A549 (cell line): ENCODE measurements around the gene GAPDHS. TPM values are rescaled to one million over a fixed set of nuclear protein-coding genes. Genes with fewer than 3 reads are reported as not detected.

Experiments used
- ATAC-seq, 2 experiments: fragments of 200-7000 bp in 1 of 2; fragments of >200 bp in 1 of 2; cut with Nextera tagmentation in 1 of 2; cut with Tn5 transposase in 1 of 2; 3 replicates each; pipeline versions ENCODE4 v1.8.0 to v1.9.1; 2018 to 2020; ENCODE audit warnings: mild to moderate bottlenecking in 1 of 2, moderate library complexity in 1 of 2
- CTCF ChIA-PET: fragments of 300-600 bp; sonication (Branson Sonifier 250); formaldehyde crosslinking; extraction: SDS; loops from one replicate; lab custom pipeline; 2021; ENCODE audit warnings: antibody characterized with exemption, inconsistent platforms; lab: Yijun Ruan, JAX
- POLR2A ChIA-PET: fragments of 350-600 bp; formaldehyde crosslinking; extraction: SDS; loops from one replicate; lab custom pipeline; 2021; ENCODE audit warnings: antibody characterized with exemption, inconsistent platforms; lab: Yijun Ruan, JAX
- DNase-seq, 2 experiments: peaks; one replicate each; pipeline versions ENCODE4 v3.0.0 to v3.0.0-alpha.2; 2011 to 2016; ENCODE audit warnings: low read depth in 1 of 2, low spot score in 1 of 2
- FAIRE-seq: peaks from 2 replicates; lab custom pipeline; 2011; peaks lifted over from hg19 to GRCh38; lab: Jason Lieb, UNC
- H3K27ac ChIP-seq, 2 experiments: fragments of >200 bp; sonication (Bioruptor Twin); formaldehyde crosslinking; 3 replicates each; pipeline ENCODE4 v1.5.1; 2016 to 2017
- H3K4me1 ChIP-seq: fragments of >200 bp; sonication (Bioruptor Twin); formaldehyde crosslinking; 3 replicates; pipeline ENCODE4 v1.6.1; 2016
- H3K4me2 ChIP-seq: fragments of >200 bp; sonication (Bioruptor Twin); formaldehyde crosslinking; 3 replicates; pipeline ENCODE4 v1.6.1; 2016
- H3K4me3 ChIP-seq: fragments of >200 bp; sonication (Bioruptor Twin); formaldehyde crosslinking; 3 replicates; pipeline ENCODE4 v1.5.1; 2016
- H3K9me3 ChIP-seq: fragments of >200 bp; sonication (Bioruptor Twin); formaldehyde crosslinking; 3 replicates; pipeline ENCODE4 v1.6.1; 2016
- CBX8 ChIP-seq: fragments of 200-600 bp; sonication (generic); IDR thresholded peaks from 2 replicates; pipeline ENCODE4 v1.6.1; 2016
- CEBPB ChIP-seq, 2 experiments: fragments of >200 bp in 1 of 2; sonication (Bioruptor Twin) in 1 of 2; formaldehyde crosslinking in 1 of 2; IDR thresholded peaks; 2 replicates each; pipeline ENCODE4 v1.6.1; 2012 to 2016
- E2F6 ChIP-seq: IDR thresholded peaks from 2 replicates; pipeline ENCODE4 v1.6.1; 2012; ENCODE audit warnings: low read depth, borderline replicate concordance
- HOXA7 ChIP-seq: fragments of 250-450 bp; sonication (Bioruptor Pico); IDR thresholded peaks from 2 replicates; pipeline ENCODE4 v1.5.0; 2020; ENCODE audit warnings: mild to moderate bottlenecking, moderate library complexity
- JUN ChIP-seq, 2 experiments: fragments of >200 bp; sonication (Bioruptor Twin); formaldehyde crosslinking; IDR thresholded peaks; 2 replicates in 1 of 2; 3 replicates in 1 of 2; pipeline ENCODE4 v1.6.1; 2016 to 2017
- MAZ ChIP-seq: fragments of 150-350 bp; IDR thresholded peaks from 2 replicates; pipeline ENCODE4 v1.6.1; 2014; ENCODE audit warnings: antibody characterized with exemption, low read depth, low read length, borderline replicate concordance
- MYC ChIP-seq: IDR thresholded peaks from 2 replicates; pipeline ENCODE4 v1.6.1; 2012; ENCODE audit warnings: mild to moderate bottlenecking, inconsistent platforms, low read length, improper control_type of control experiment, borderline replicate concordance
- NR3C1 ChIP-seq: fragments of >200 bp; sonication (Bioruptor Twin); formaldehyde crosslinking; IDR thresholded peaks from 3 replicates; pipeline ENCODE4 v1.6.1; 2017
- RAD21 ChIP-seq, 2 experiments: fragments of >200 bp in 1 of 2; sonication (Bioruptor Twin) in 1 of 2; formaldehyde crosslinking in 1 of 2; IDR thresholded peaks in 1 of 2; conservative IDR thresholded peaks in 1 of 2; 2 replicates in 1 of 2; 3 replicates in 1 of 2; pipeline ENCODE4 v1.6.1; 2012 to 2018; ENCODE audit warnings: inconsistent platforms in 1 of 2
- RARB ChIP-seq: fragments of 250-450 bp; sonication (Bioruptor Pico); IDR thresholded peaks from 2 replicates; pipeline ENCODE4 v1.8.0; 2021; ENCODE audit warnings: mild to moderate bottlenecking, moderate library complexity
- RFX5 ChIP-seq: fragments of 450-650 bp; IDR thresholded peaks from 2 replicates; pipeline ENCODE4 v1.7.1; 2014; ENCODE audit warnings: antibody characterized with exemption, mild to moderate bottlenecking, moderate library complexity
- ZFP36 ChIP-seq: fragments of 450-650 bp; IDR thresholded peaks from 2 replicates; pipeline ENCODE4 v1.6.1; 2014; ENCODE audit warnings: borderline replicate concordance; ENCODE audit not compliant: partially characterized antibody
- ZNF302 ChIP-seq: fragments of 250-450 bp; sonication (Bioruptor Pico); IDR thresholded peaks from 2 replicates; pipeline ENCODE4 v1.9.0; 2021; ENCODE audit warnings: inconsistent platforms, mild to moderate bottlenecking, moderate library complexity
- WGBS: methylation state at CpG from one replicate; pipeline ENCODE4 v1.1.6; 2017; ENCODE audit errors: missing lambda C conversion rate; 5-methylcytosine and 5-hydroxymethylcytosine counted together
- polyA minus RNA-seq: library from RNA; depleted of rRNA, polyadenylated mRNA; stranded (reverse); fragments of >200 nt; gene quantifications from 2 replicates; pipeline ENCODE4 v1.2.3, GENCODE V29; 2011; rRNA and poly(A)+ RNA removed
- polyA plus RNA-seq, 4 experiments: library from polyadenylated mRNA; depleted of rRNA in 3 of 4; stranded (reverse); fragments of >200 nt; fragmentation: RNase III in 1 of 4; extraction: RNeasy Plus Mini Kit Qiagen cat#74134 plus additional on column Dnase treatment in 1 of 4; gene quantifications; 2 replicates in 3 of 4; 3 replicates in 1 of 4; pipeline ENCODE4 v1.2.3, GENCODE V29; 2011 to 2017
- TF ChIP-seq, protein P1 (sequence below): IDR thresholded peaks from 2 replicates; pipeline ENCODE4 v1.6.1; 2012

Gene GAPDHS
- polyA plus RNA-seq (2011; rRNA removed): not detected in 2 replicates
- polyA plus RNA-seq (2012; cell fraction: cytosol; rRNA removed): 0.03 TPM in 1 of 2 replicates, not detected in the other
- polyA plus RNA-seq (2012; cell fraction: nucleus; rRNA removed): not detected in 2 replicates
- polyA plus RNA-seq (2017; fragmentation: RNase III; extraction: RNeasy Plus Mini Kit Qiagen cat#74134 plus additional on column Dnase treatment): not detected in 3 replicates
- polyA minus RNA-seq: not detected in 2 replicates

GRCh38 chr19:35533201-35533821 lies at the start of gene GAPDHS:
Gene GAPDHS (plus strand): TSS chr19:35533456. CDS start chr19:35533528, 72 bp downstream.
- 0 out of 6 replicates have a peak within 1 kb of the TSS, but pooled peaks of 1 of the 2 experiments have one; percentile 4 for H3K27ac ChIP-seq
- ChIA-PET CTCF (interaction anchor here (1.1 to 2.8 kb wide), 3 partner anchors 9 to 23 kb away, joined by 3 to 24 read pairs (median 4); no protein-coding TSS in a partner anchor), POLR2A (interaction anchor here (0.6 kb wide), 1 partner anchor 24 kb away, joined by 3 read pairs; no protein-coding TSS in a partner anchor)
- ATAC-seq (peak; percentile 9 to 12; a peak in 5 of 6 replicates), DNase-seq (no peak)
- WGBS: 63% methylated on average over 39 of the region's 39 CpGs
- TF ChIP-seq JUN (IDR thresholded peaks at IDR 0.05): 0 out of 5 replicates have a peak, but pooled peaks of 1 of the 2 experiments have one; percentile 10
- TF ChIP-seq E2F6: no peak
- 0 out of 2 replicates have a peak, but pooled peaks have one; percentile 30 for TF ChIP-seq RFX5
- TF ChIP-seq, all 56 proteins: peak for 2
- H3K4me2 ChIP-seq: peak within 1 kb of the TSS; percentile 55
- no peak within 1 kb of the TSS for H3K4me3 ChIP-seq
- H3K4me1 ChIP-seq: peaks cover 12% of the 10 kb centered on the region
- H3K9me3 ChIP-seq: no peaks in the 10 kb centered on the region
- FAIRE-seq: no peak

DNA sequence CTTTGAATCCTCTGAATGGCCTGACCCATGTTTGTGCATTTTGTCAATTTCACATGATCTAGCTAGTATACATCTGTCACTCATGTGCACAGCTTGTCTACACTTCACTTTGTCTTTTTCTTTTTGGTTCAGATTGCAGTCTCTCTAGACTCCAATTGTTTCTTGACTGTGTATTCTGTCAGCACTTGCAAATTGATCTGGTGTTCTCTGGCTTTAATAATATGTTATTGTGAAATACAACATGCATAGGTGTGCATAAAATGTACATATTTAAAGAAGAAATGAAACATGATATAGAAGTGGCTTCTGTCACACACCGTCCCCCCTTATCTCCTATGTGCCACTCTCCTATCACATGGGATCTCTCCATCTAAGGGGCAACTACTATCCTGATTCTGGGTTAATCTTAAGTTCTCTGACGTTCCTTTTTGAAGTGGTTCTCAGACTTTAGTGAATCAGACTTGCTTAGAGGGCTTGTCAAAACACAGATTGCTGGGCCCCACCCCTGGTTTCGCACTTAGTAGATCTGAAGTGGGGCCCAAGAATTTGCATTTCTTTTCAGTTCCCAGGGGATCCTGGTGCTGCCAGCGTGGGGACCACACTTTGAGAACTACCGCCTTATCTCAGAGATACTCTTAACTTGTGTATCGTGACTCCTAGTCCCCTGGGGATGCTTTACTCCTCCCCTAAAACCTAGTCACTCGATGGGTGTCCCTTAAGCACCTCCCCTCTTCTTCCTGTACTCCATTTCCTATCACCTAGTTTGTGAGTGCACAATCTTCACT lies 48.8 kb upstream of the GAPDHS start:
- Histone ChIP-seq H3K27ac (no peak overlapping the region), H3K4me2 (no peak overlapping the region), H3K4me3 (no peak overlapping the region), H3K9me3 (peaks cover 4% of the 10 kb centered on the region; the same call in 1 of the 3 replicates), H3K4me1 (no peaks in the 10 kb centered on the region)
- DNase-seq (no peak), ATAC-seq (no peak), FAIRE-seq (peak; percentile 85)
- TF ChIP-seq MYC: no peak
- WGBS: 46% methylated on average over 7 of the region's 7 CpGs
- CTCF ChIA-PET: interaction anchor here (0.6 to 8.6 kb wide), 5 partner anchors 11 to 131 kb away, joined by 3 to 86 read pairs (median 5); no protein-coding TSS in a partner anchor
- POLR2A ChIA-PET: no interaction called here

DNA sequence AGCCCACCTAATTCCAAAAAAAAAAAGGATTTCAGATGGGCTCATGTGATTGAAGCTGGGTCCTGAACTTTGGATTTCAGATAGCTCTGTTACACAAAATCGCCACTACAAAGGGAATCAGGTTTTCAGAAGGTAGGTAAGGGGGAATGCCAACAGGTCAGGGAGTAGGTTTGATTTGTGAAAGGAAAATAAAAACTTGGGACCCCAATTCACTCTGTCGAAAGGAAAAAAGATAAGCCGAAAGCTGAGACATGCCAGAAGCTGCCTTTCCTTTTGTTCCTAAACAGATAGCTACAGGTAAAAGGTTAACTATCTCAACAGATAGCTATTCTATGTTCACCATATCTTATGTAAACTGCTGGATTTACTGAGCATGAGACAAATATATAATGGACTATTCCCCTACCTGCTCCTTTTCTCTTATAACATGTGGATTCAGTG lies 47.0 kb upstream of the GAPDHS start:
- POLR2A ChIA-PET: interaction anchor here (0.6 kb wide), 1 partner anchor 258 kb away, joined by 3 read pairs; the partner anchor contains the start of gene FAM187B
- TF ChIP-seq RARB (CRISPR knock-in tag) (no peak), CEBPB (IDR thresholded peaks at IDR 0.05) (no peak), MAZ (no peak), HOXA7 (CRISPR knock-in tag) (no peak), ZFP36 (no peak), ZNF302 (CRISPR knock-in tag) (no peak), NR3C1 (no peak), CBX8 (no peak), RAD21 (conservative IDR thresholded peaks at IDR 0.05 in 1 of 2, IDR thresholded peaks at IDR 0.05 in 1 of 2) (no peak)
- TF ChIP-seq, protein P1, sequence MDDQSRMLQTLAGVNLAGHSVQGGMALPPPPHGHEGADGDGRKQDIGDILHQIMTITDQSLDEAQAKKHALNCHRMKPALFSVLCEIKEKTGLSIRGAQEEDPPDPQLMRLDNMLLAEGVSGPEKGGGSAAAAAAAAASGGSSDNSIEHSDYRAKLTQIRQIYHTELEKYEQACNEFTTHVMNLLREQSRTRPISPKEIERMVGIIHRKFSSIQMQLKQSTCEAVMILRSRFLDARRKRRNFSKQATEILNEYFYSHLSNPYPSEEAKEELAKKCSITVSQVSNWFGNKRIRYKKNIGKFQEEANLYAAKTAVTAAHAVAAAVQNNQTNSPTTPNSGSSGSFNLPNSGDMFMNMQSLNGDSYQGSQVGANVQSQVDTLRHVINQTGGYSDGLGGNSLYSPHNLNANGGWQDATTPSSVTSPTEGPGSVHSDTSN: no peak
- TF ChIP-seq, all 56 proteins: peak for 0
- H3K4me3 ChIP-seq: no peak overlapping the region
- no peak overlapping the region for H3K4me2 ChIP-seq
- ATAC-seq (no peak), FAIRE-seq (no peak), DNase-seq (no peak)
- peaks cover 4% of the 10 kb centered on the region; the same call in 1 of the 3 replicates for H3K9me3 ChIP-seq
- CTCF ChIA-PET: interaction anchor here (0.9 to 8.6 kb wide), 11 partner anchors 8 to 473 kb away, joined by 3 to 86 read pairs (median 10); no protein-coding TSS in a partner anchor
- no peak overlapping the region for H3K27ac ChIP-seq
- WGBS: 75% methylated on average over 3 of the region's 3 CpGs
- no peaks in the 10 kb centered on the region for H3K4me1 ChIP-seq
